ENCODE data around the gene UBIAD1. TPM values are rescaled to one million over a fixed set of nuclear protein-coding genes. Genes with fewer than 3 reads are reported as not detected.

Gene UBIAD1
- total RNA-seq, 2 donors from 2014 or later, result 5.9 to 12.7 TPM

- DNase-seq (no peak), ATAC-seq (no peak)
- no peaks in the 10 kb centered on the region for H3K27me3 ChIP-seq
- H3K4me1 ChIP-seq, result no peaks in the 10 kb centered on the region
- H3K27ac ChIP-seq, result no peak overlapping the region
- H3K36me3 ChIP-seq (replicated peaks in 1 of 2; ENCODE audit: insufficient read depth in 1 of 2, low read depth in 2 of 2), result no peaks in the 10 kb centered on the region
- WGBS, 2 donors, result 33 to 45% methylated on average over 7 of the region's 7 CpGs
- no peak for TF ChIP-seq POLR2A (IDR thresholded peaks at IDR 0.05)
- no peak for TF ChIP-seq CTCF (IDR thresholded peaks at IDR 0.05)
- intact Hi-C loops (cut with DNase I), result no loop called here
- no peaks in the 10 kb centered on the region for H3K9me3 ChIP-seq
- H3K4me3 ChIP-seq, result no peak overlapping the region
Observed at GRCh38 chr1:11333631-11334030, 60.6 kb downstream of the UBIAD1 start.

- ATAC-seq (no peak), DNase-seq (no peak)
- 67 to 69% methylated on average over 13 of the region's 13 CpGs for WGBS, 2 donors
- H3K4me3 ChIP-seq, result no peak overlapping the region
- intact Hi-C loops (cut with DNase I), result no loop called here
- H3K4me1 ChIP-seq, result no peaks in the 10 kb centered on the region
- no peak overlapping the region for H3K27ac ChIP-seq
- no peak for TF ChIP-seq POLR2A (IDR thresholded peaks at IDR 0.05)
- no peaks in the 10 kb centered on the region for H3K27me3 ChIP-seq
- H3K36me3 ChIP-seq (replicated peaks in 1 of 2; ENCODE audit: insufficient read depth in 1 of 2, low read depth in 2 of 2), result no peaks in the 10 kb centered on the region
- H3K9me3 ChIP-seq, result no peaks in the 10 kb centered on the region
Observed at GRCh38 chr1:11334261-11334804, 61.3 kb downstream of the UBIAD1 start.

DNA sequence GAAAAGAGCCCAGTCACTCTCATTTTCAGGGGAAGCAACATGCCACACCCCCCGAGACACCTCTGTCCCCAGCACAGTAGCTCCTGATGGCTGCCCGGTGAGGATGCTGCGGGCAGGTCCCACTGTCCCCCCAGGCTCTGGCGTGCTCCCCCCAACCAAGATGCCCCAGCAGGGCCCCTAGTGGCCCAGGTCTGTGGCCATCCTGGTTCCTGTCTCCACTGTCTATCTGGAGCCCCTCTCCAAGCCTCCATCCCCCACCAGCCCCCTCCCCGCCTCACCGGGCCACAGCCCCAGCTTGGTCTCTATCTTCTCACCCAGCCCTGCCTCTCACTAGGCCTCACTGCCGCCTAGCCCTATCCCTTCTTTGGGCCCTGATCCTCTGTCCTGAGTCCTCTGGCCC is 61.8 kb downstream of the UBIAD1 start:
- TF ChIP-seq POLR2A (IDR thresholded peaks at IDR 0.05) (no peak), CTCF (IDR thresholded peaks at IDR 0.05) (no peak)
- no peaks in the 10 kb centered on the region for H3K36me3 ChIP-seq (replicated peaks in 1 of 2; ENCODE audit: insufficient read depth in 1 of 2, low read depth in 2 of 2)
- H3K27ac ChIP-seq, result no peak overlapping the region
- no peak for DNase-seq
- H3K9me3 ChIP-seq, result no peaks in the 10 kb centered on the region
- intact Hi-C loops (cut with DNase I), result no loop called here
- H3K4me1 ChIP-seq, result peaks cover under 1% of the 10 kb centered on the region
- ATAC-seq, result no peak
- no peaks in the 10 kb centered on the region for H3K27me3 ChIP-seq
- H3K4me3 ChIP-seq, result no peak overlapping the region
- 80 to 92% methylated on average over 3 to 7 of the region's 7 CpGs for WGBS, 2 donors

- H3K27me3 ChIP-seq, result no peaks in the 10 kb centered on the region
Observed at GRCh38 chr1:11335417-11336056, 62.5 kb downstream of the UBIAD1 start.

DNA sequence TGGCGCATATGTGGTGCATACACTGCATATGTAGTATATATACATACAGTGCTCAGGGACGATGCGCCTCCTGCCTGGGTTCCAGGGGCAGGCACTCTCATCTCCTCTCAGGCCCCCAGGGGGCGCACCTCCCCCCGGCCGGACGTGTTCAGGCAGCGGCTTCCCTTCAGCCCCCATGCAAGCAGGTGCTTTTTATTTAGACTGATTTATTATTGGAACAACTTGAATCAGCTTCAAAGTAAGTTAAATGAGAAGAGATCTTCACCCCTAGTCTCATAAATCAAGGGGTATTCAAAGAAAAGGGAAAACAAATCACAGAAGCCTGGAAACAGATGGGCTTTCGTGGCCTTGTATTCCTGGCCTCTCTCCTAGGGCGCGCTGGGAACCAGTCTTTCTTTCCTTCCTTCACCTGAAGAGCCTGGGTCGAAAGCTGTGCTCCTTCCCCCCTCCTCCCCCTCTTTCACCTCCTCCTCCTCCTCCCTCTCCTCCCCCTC is 64.6 kb downstream of the UBIAD1 start:
- 19 to 30% methylated on average over 8 to 12 of the region's 12 CpGs for WGBS, 2 donors
- intact Hi-C loops (cut with DNase I), result no loop called here

More at GRCh38 chr1:11335417-11336056, 62.5 kb downstream of the UBIAD1 start:
- TF ChIP-seq CTCF (IDR thresholded peaks at IDR 0.05) (no peak), POLR2A (IDR thresholded peaks at IDR 0.05) (no peak)
- Histone ChIP-seq H3K27ac (no peak overlapping the region), H3K4me1 (peaks cover 7% of the 10 kb centered on the region), H3K4me3 (no peak overlapping the region), H3K36me3 (replicated peaks in 1 of 2; ENCODE audit: insufficient read depth in 1 of 2, low read depth in 2 of 2) (no peaks in the 10 kb centered on the region), H3K9me3 (no peaks in the 10 kb centered on the region)
- no peak for DNase-seq
- ATAC-seq, result no peak
- 80 to 83% methylated on average over 4 to 7 of the region's 7 CpGs for WGBS, 2 donors
- intact Hi-C loops (cut with DNase I), result no loop called here

More for the DNA sequence above, 64.6 kb downstream of the UBIAD1 start:
- peak; percentile 27 to 57 (median 38) for TF ChIP-seq CTCF (IDR thresholded peaks at IDR 0.05)
- TF ChIP-seq POLR2A (IDR thresholded peaks at IDR 0.05), result no peak
- ATAC-seq (no peak), DNase-seq (peak; percentile 27 to 63 (median 36))
- Histone ChIP-seq H3K4me1 (peaks cover 7% of the 10 kb centered on the region), H3K27me3 (no peaks in the 10 kb centered on the region), H3K9me3 (no peaks in the 10 kb centered on the region), H3K36me3 (replicated peaks in 1 of 2; ENCODE audit: insufficient read depth in 1 of 2, low read depth in 2 of 2) (no peaks in the 10 kb centered on the region), H3K4me3 (no peak overlapping the region), H3K27ac (no peak overlapping the region)

Small RNA genes within 50 kb of the gene (small RNA-seq; reads per million reads assigned to genes)
- gene RNU6-291P (not detected), gene RPL39P6 (not detected)

Other genes with a start within 250 kb of the UBIAD1 start
- not detected for gene MASP2, start 226.0 kb upstream of the UBIAD1 start, total RNA-seq
- 100 to 1,000 TPM in 1 of 2 donors, 10 to 100 TPM in 1; 50.3 to 159 TPM for gene SRM, start 213.2 kb upstream of the UBIAD1 start, total RNA-seq
- 10 to 100 TPM; 37.9 to 83.4 TPM for gene EXOSC10, start 173.3 kb upstream of the UBIAD1 start, total RNA-seq
- gene ANGPTL7, start 83.8 kb upstream of the UBIAD1 start, total RNA-seq, result 1 to 10 TPM; 3.6 to 4.9 TPM
- 10 to 100 TPM; 26.2 to 28.3 TPM for gene MTOR, start 10.6 kb upstream of the UBIAD1 start, total RNA-seq
- gene DISP3, start 206.0 kb downstream of the UBIAD1 start, total RNA-seq, result under 1 TPM in 1 of 2 donors, not detected in 1; 0.33 TPM